Type B pancreatic cell (in vitro differentiated cells): ENCODE results near the gene RTTN. TPM values are rescaled to one million over a fixed set of nuclear protein-coding genes. Genes with fewer than 3 reads are reported as not detected.
"Not testable (repeated sequence)": the region's sequence is repeated elsewhere in the genome, so short reads cannot be mapped to it uniquely, and the experiment has no call there.

Source experiments
- DNase-seq: peaks from one replicate; pipeline ENCODE4 v3.0.0; 2021; ENCODE audit warnings: mixed read lengths; ENCODE audit not compliant: unreplicated experiment; ENCODE audit errors: extremely low spot score
- H3K27ac Mint-ChIP-seq: 2 replicates; pipeline ENCODE4 v1.8.0; 2021; ENCODE audit warnings: mild to moderate bottlenecking, mixed read lengths
- H3K27me3 Mint-ChIP-seq: 2 replicates; pipeline ENCODE4 v1.8.0; 2021; ENCODE audit warnings: mixed read lengths
- H3K36me3 Mint-ChIP-seq: 2 replicates; pipeline ENCODE4 v1.8.0; 2021; ENCODE audit warnings: mixed read lengths
- H3K4me1 Mint-ChIP-seq: one replicate; pipeline ENCODE4 v1.8.0; 2021; ENCODE audit warnings: mixed read lengths; ENCODE audit not compliant: unreplicated experiment
- H3K4me3 Mint-ChIP-seq: 2 replicates; pipeline ENCODE4 v1.8.0; 2021; ENCODE audit warnings: mild to moderate bottlenecking, mixed read lengths
- H3K9me3 Mint-ChIP-seq: 2 replicates; pipeline ENCODE4 v1.8.0; 2021; ENCODE audit warnings: mixed read lengths
- CTCF ChIP-seq: fragments of 200-600 bp; sonication (generic); conservative IDR thresholded peaks from 2 replicates; pipeline ENCODE4 v1.5.0; 2021; ENCODE audit warnings: antibody characterized with exemption, mild to moderate bottlenecking
- total RNA-seq: library from RNA; stranded (reverse); gene quantifications from 2 replicates; pipeline ENCODE4 v1.2.1, GENCODE V29; 2021; ENCODE audit warnings: low replicate concordance

Gene RTTN
- total RNA-seq, 1 donor from 2014 or later = 29.3 TPM

GRCh38 chr18:70121842-70122241 lies 83.6 kb downstream of the RTTN start:
- Mint-ChIP-seq H3K27ac (no peak overlapping the region), H3K4me1 (no peaks in the 10 kb centered on the region), H3K9me3 (no peaks in the 10 kb centered on the region), H3K4me3 (no peak overlapping the region), H3K36me3 (peaks cover 13% of the 10 kb centered on the region), H3K27me3 (no peaks in the 10 kb centered on the region)
- DNase-seq = no peak
- no peak for TF ChIP-seq CTCF

- no peak for DNase-seq
- no peak overlapping the region for H3K4me3 Mint-ChIP-seq
- H3K27me3 Mint-ChIP-seq = no peaks in the 10 kb centered on the region
- peaks cover 24% of the 10 kb centered on the region for H3K36me3 Mint-ChIP-seq
- no peak overlapping the region for H3K27ac Mint-ChIP-seq
- H3K9me3 Mint-ChIP-seq = no peaks in the 10 kb centered on the region
- no peak for TF ChIP-seq CTCF
- H3K4me1 Mint-ChIP-seq = no peaks in the 10 kb centered on the region
Observed at GRCh38 chr18:70116949-70117348, 88.5 kb downstream of the RTTN start.

- no peak for DNase-seq
- Mint-ChIP-seq H3K9me3 (no peaks in the 10 kb centered on the region), H3K27ac (no peak overlapping the region), H3K27me3 (no peaks in the 10 kb centered on the region), H3K4me1 (no peaks in the 10 kb centered on the region), H3K4me3 (no peak overlapping the region), H3K36me3 (peaks cover 31% of the 10 kb centered on the region)
- TF ChIP-seq CTCF = no peak
Observed at GRCh38 chr18:70113511-70113910, 92.0 kb downstream of the RTTN start.

- H3K4me1 Mint-ChIP-seq = no peaks in the 10 kb centered on the region
- H3K36me3 Mint-ChIP-seq = peaks cover 38% of the 10 kb centered on the region
- DNase-seq = no peak
- no peak overlapping the region for H3K4me3 Mint-ChIP-seq
- H3K9me3 Mint-ChIP-seq = no peaks in the 10 kb centered on the region
- no peak for TF ChIP-seq CTCF
- no peaks in the 10 kb centered on the region for H3K27me3 Mint-ChIP-seq
- no peak overlapping the region for H3K27ac Mint-ChIP-seq
Observed at GRCh38 chr18:70110678-70111077, 94.8 kb downstream of the RTTN start.

- no peak overlapping the region for H3K4me3 Mint-ChIP-seq
- no peaks in the 10 kb centered on the region for H3K9me3 Mint-ChIP-seq
- H3K36me3 Mint-ChIP-seq = peaks cover 45% of the 10 kb centered on the region
- no peaks in the 10 kb centered on the region for H3K4me1 Mint-ChIP-seq
- H3K27me3 Mint-ChIP-seq = no peaks in the 10 kb centered on the region
- no peak for TF ChIP-seq CTCF
- no peak overlapping the region for H3K27ac Mint-ChIP-seq
- DNase-seq = no peak
Observed at GRCh38 chr18:70107091-70107490, 98.4 kb downstream of the RTTN start.

- H3K36me3 Mint-ChIP-seq = peaks cover 46% of the 10 kb centered on the region
- not testable (repeated sequence) for H3K27me3 Mint-ChIP-seq, H3K4me1 Mint-ChIP-seq, H3K4me3 Mint-ChIP-seq, H3K9me3 Mint-ChIP-seq, H3K27ac Mint-ChIP-seq, DNase-seq
Observed at GRCh38 chr18:70102854-70103253, 102.6 kb downstream of the RTTN start.
